Endodermal cell (in vitro differentiated cells): Measurements from ENCODE around the gene PTPRN2. TPM values are rescaled to one million over a fixed set of nuclear protein-coding genes. Genes with fewer than 3 reads are reported as not detected.

ENCODE experiments used
- DNase-seq: peaks from one replicate; pipeline ENCODE4 v3.0.0-alpha.2; 2017
- H3K27ac ChIP-seq: 2 replicates; pipeline ENCODE4 v1.5.1; 2013; ENCODE audit warnings: mild to moderate bottlenecking, low read depth, low read length, moderate library complexity
- H3K27me3 ChIP-seq: 2 replicates; pipeline ENCODE4 v1.6.1; 2013; ENCODE audit warnings: mild to moderate bottlenecking, low read length, moderate library complexity; ENCODE audit not compliant: insufficient read depth, control insufficient read depth, poor library complexity, severe bottlenecking
- H3K36me3 ChIP-seq: 2 replicates; pipeline ENCODE4 v1.7.0; 2013; ENCODE audit warnings: mild to moderate bottlenecking, low read length, moderate library complexity; ENCODE audit not compliant: control insufficient read depth, insufficient read depth
- H3K4me1 ChIP-seq: one replicate; pipeline ENCODE4 v1.7.0; 2013; ENCODE audit warnings: low read length; ENCODE audit not compliant: control insufficient read depth, insufficient read depth
- H3K4me3 ChIP-seq: 2 replicates; pipeline ENCODE4 v1.5.1; 2013; ENCODE audit warnings: mild to moderate bottlenecking, low read length, moderate library complexity
- H3K9ac ChIP-seq: 2 replicates; pipeline ENCODE4 v1.6.1; 2013; ENCODE audit warnings: mild to moderate bottlenecking, low read length, moderate library complexity; ENCODE audit not compliant: poor library complexity, severe bottlenecking; ENCODE audit errors: extremely low read depth
- H3K9me3 ChIP-seq: 2 replicates; pipeline ENCODE4 v1.6.1; 2013; ENCODE audit warnings: mild to moderate bottlenecking, low read length, moderate library complexity; ENCODE audit not compliant: control insufficient read depth
- H3K27ac Mint-ChIP-seq: 2 replicates; pipeline ENCODE4 v1.8.0; 2020; ENCODE audit warnings: mixed read lengths
- H3K27me3 Mint-ChIP-seq: 2 replicates; pipeline ENCODE4 v1.8.0; 2021; ENCODE audit warnings: mild to moderate bottlenecking, mixed read lengths; ENCODE audit not compliant: insufficient read depth
- H3K36me3 Mint-ChIP-seq: 2 replicates; pipeline ENCODE4 v1.8.0; 2020; ENCODE audit warnings: low read depth, mixed read lengths
- H3K4me1 Mint-ChIP-seq: 2 replicates; pipeline ENCODE4 v1.8.0; 2020; ENCODE audit warnings: mixed read lengths
- H3K4me3 Mint-ChIP-seq: 2 replicates; pipeline ENCODE4 v1.8.0; 2020; ENCODE audit warnings: mild to moderate bottlenecking, moderate library complexity, mixed read lengths
- H3K9me3 Mint-ChIP-seq: 2 replicates; pipeline ENCODE4 v1.8.0; 2020; ENCODE audit warnings: mild to moderate bottlenecking, mixed read lengths
- CTCF ChIP-seq: fragments of 200-600 bp; sonication (generic); conservative IDR thresholded peaks from 2 replicates; pipeline ENCODE4 v1.5.0; 2021; ENCODE audit warnings: antibody characterized with exemption, mild to moderate bottlenecking
- WGBS, 2 experiments: methylation state at CpG; one replicate each; pipeline versions ENCODE4 v1.1.5 to v1.1.7; 2013; ENCODE audit warnings: missing lambda C conversion rate in 2 of 2, mixed read lengths in 1 of 2; ENCODE audit not compliant: insufficient coverage in 1 of 2, insufficient read length in 1 of 2; 5-methylcytosine and 5-hydroxymethylcytosine counted together
- total RNA-seq, 2 donors: library from RNA; stranded (reverse); fragmentation: NEBNext Ultra II Directional in 1 of 2; extraction: Animal tissue kit (Norgen Biotek cat#: 25700) in 1 of 2; gene quantifications; 2 replicates in 1 of 2; 3 replicates in 1 of 2; pipeline ENCODE4 v1.2.1, GENCODE V29; 2021

PTPRN2 gene
- total RNA-seq, 2 donors from 2014 or later = 0.69 to 1.2 TPM

GRCh38 chr7:158302274-158303070 is 285.2 kb downstream of the PTPRN2 start:
- Histone ChIP-seq H3K4me1 (no peaks in the 10 kb centered on the region), H3K27ac (no peak overlapping the region), H3K36me3 (no peaks in the 10 kb centered on the region), H3K9me3 (peaks cover 95% of the 10 kb centered on the region), H3K9ac (no peak overlapping the region), H3K27me3 (no peaks in the 10 kb centered on the region), H3K4me3 (no peak overlapping the region)
- peaks cover 7% of the 10 kb centered on the region for H3K36me3 Mint-ChIP-seq
- TF ChIP-seq CTCF = no peak
- 83 to 85% methylated on average over 13 to 14 of the region's 14 CpGs for WGBS, 2 experiments
- no peak overlapping the region for H3K4me3 Mint-ChIP-seq
- H3K27me3 Mint-ChIP-seq = peaks cover 3% of the 10 kb centered on the region
- H3K4me1 Mint-ChIP-seq = peaks cover 9% of the 10 kb centered on the region
- H3K27ac Mint-ChIP-seq = no peak overlapping the region
- H3K9me3 Mint-ChIP-seq = peaks cover 30% of the 10 kb centered on the region
- DNase-seq = peak; percentile 24

GRCh38 chr7:158301207-158301606 is 286.4 kb downstream of the PTPRN2 start:
- no peak overlapping the region for H3K4me3 ChIP-seq
- peak; percentile 10 for DNase-seq
- WGBS, 2 experiments = 83% methylated on average over 8 to 10 of the region's 10 CpGs
- H3K4me1 Mint-ChIP-seq = peaks cover 9% of the 10 kb centered on the region
- peaks cover 96% of the 10 kb centered on the region for H3K9me3 ChIP-seq
- peaks cover 2% of the 10 kb centered on the region for H3K36me3 Mint-ChIP-seq
- peaks cover 1% of the 10 kb centered on the region for H3K27me3 Mint-ChIP-seq
- no peak overlapping the region for H3K4me3 Mint-ChIP-seq
- no peak overlapping the region for H3K9ac ChIP-seq
- no peaks in the 10 kb centered on the region for H3K36me3 ChIP-seq
- no peaks in the 10 kb centered on the region for H3K27me3 ChIP-seq
- H3K9me3 Mint-ChIP-seq = peaks cover 19% of the 10 kb centered on the region
- no peak for TF ChIP-seq CTCF
- no peak overlapping the region for H3K27ac Mint-ChIP-seq
- H3K27ac ChIP-seq = no peak overlapping the region
- no peaks in the 10 kb centered on the region for H3K4me1 ChIP-seq

- peaks cover 95% of the 10 kb centered on the region for H3K9me3 ChIP-seq
- no peaks in the 10 kb centered on the region for H3K4me1 ChIP-seq
- peak; percentile 28 for DNase-seq
- Mint-ChIP-seq H3K27me3 (peaks cover 1% of the 10 kb centered on the region), H3K4me1 (peaks cover 9% of the 10 kb centered on the region), H3K36me3 (peaks cover 2% of the 10 kb centered on the region), H3K27ac (no peak overlapping the region), H3K4me3 (no peak overlapping the region), H3K9me3 (peaks cover 17% of the 10 kb centered on the region)
- no peak overlapping the region for H3K4me3 ChIP-seq
- H3K27me3 ChIP-seq = no peaks in the 10 kb centered on the region
- no peak overlapping the region for H3K27ac ChIP-seq
- H3K9ac ChIP-seq = no peak overlapping the region
- no peak for TF ChIP-seq CTCF
- no peaks in the 10 kb centered on the region for H3K36me3 ChIP-seq
- 72 to 81% methylated on average over 3 to 16 of the region's 16 CpGs for whole genome bisulfite sequencing, 2 experiments
Measured at GRCh38 chr7:158300427-158300826, 287.2 kb downstream of the PTPRN2 start.
